NCI-H69 (cell line): ENCODE data around the gene PCSK1.

Source experiments
- DNase-seq: peaks from one replicate; lab custom pipeline; 2025; lab: John Stamatoyannopoulos, UW

The PCSK1 gene

DNA sequence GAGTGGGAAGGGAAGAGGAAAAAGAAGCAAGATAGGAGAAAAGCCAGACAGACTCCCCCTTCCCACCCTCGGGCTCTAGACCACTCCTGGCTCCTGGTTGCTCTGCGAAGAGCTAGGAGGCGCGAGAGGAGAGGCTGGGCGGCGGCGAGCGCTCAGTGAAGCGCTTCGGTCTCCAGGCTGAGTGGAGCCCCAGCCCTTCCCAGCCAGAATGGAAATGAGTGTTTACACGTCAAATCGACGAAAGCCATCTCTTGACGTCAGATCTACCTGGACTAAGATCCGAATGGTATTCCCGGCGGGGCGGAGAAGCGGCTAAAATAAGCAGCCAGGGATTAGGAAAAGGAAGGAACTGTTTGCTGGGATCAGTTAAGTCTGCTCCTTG, at the start of gene PCSK1:
Gene PCSK1 (minus strand): TSS at position 183 of the 382 bp plus-strand sequence. CDS start 206 bp downstream, outside the sequence.
- DNase-seq = peak; percentile 96

DNA sequence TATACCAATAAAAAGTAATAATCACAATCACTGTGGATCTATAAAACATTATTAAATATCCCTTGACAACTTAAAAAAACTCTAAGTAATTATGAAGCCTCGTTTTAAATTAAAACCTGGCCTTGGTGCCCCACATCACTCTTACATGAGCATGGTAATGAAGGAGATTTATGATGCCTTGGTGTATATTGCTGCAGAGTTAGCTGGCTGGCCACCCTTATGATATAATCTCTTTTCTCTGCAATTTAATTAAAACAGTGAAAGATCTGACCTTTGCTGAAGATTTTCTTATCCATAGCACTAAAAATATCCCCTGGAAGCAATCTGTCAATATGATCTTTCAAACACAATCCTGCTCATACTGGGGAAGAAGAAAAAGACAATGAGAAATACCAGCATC, 48.8 kb upstream of the PCSK1 start:
- peak; percentile 34 for DNase-seq

DNA sequence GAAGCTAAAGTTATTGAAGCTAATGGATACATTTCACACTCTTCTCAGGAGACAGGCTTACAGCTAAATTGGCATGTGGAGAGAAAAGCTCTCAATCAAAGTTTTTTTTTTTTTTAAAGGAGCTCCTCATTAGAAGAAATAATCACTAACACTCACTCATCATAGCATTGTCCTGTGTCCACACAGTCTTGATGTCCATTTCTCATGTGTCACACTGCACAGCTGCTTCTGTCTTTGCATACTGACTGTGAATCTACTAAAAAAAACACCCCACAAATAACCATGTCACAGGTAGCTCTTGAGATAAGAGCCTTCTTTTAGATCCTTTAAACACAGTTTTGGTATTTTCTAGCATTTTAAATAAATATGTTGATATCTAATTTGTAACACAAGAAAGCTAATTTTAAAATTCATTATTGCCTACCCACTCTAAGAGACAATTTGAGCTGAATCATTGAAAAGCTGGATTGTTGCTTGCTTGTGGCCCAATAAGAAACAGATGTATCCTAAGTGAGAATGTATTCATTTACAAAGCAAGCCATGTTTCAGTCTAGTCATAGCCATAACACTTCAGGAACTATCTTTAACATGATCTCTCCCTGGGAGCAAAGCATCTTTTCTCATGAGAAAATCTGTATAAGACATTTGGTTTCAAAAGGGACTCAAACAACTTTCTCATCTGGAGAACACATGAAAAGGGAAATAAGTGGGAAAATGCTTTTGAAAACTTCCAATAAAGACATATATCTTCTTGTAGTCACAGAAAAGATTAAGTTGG, 48.1 kb upstream of the PCSK1 start:
- peak; percentile 30 for DNase-seq

DNA sequence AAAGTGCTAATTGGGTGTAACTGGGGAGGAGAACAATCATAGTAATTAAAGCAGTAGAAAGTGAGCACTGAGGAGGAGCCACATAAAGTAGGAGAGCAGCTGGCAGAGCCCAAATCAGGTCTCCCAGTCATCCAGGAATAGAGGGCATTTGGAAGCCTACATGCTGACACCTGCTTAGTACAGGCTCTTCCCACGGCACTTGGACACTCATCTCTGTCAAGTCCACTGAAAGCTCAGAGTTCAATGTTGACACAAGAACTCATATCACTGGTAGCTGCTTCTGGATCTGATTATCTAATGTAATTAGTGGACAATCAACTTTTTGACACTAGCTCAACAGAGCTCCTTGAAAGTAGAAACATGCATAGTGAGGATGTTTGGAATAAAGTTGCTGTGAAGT, 45.9 kb upstream of the PCSK1 start:
- DNase-seq = peak; percentile 27

DNA sequence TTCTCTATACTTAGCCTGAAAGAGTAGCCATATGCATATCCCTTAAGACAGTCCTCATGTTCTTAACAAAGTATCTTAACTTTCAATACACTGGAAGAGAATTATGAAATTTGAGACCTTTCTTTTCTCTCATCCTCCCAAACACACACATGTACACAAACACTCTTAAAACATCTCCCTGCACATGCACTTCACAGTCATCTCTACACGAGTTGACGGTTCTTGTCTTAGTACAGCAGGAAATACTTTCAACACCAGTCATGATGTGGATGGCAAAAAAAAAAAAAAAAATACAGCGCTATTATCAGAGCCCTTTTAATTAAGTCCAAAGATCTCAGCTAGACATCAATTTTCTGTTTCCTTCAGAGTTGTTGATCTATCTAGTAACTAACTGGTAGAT, 43.6 kb upstream of the PCSK1 start:
- DNase-seq = no peak

DNA sequence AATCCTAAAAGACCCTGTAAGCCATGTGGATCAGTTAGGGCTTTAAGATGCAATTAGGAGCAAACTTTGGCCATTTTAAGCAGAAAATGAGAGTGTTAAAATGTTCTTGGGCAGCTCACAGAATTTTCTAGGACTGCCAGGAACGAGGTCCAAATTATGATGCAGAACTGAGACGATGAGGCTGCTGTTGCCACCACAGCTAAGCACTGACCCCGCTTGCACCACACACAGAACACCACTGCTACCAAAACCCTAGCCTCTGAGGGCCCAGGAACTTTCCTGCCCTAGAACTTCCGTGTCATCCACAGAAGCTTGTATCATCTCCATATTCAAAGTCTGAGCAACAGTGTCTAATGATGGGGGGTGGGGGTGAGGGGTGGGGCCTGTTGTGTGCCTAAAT, 41.0 kb upstream of the PCSK1 start:
- DNase-seq = no peak

DNA sequence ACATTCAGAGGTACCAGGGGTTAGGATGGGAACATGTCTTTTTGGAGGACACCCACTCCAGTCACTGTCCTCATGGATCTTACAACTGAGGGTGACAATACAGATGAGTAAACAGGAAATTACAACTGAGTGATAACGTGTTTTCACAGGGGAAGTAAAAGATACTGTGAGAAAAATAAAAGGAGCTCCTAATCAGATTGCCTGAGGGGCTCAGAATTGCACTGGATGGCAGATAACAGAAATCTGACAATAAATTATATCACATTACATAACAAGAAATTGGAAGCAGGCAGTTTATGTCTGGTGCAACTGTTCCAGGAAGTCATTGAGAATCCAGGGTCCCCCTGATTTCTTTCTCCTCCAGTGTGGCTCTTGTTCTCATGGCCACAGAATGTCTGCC, 40.1 kb upstream of the PCSK1 start:
- DNase-seq = no peak

DNA sequence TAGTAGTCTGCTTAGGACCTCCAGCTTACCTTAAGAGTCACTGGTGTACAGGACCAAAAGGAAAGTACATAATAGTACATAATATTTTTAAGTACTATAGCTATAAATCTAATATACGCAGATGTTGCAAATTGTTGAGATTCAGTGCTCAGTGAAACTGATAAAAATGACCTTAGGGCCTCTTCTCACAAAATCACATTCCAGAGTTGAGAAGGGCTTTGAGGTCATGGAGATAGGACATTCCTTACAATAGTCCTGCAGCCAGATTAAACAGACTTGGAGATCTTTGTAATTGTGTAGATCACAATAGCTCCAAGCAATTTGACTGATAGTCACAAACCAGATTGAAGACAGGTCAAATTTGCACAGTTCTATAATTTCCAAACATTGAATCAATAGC, 37.7 kb upstream of the PCSK1 start:
- no peak for DNase-seq

DNA sequence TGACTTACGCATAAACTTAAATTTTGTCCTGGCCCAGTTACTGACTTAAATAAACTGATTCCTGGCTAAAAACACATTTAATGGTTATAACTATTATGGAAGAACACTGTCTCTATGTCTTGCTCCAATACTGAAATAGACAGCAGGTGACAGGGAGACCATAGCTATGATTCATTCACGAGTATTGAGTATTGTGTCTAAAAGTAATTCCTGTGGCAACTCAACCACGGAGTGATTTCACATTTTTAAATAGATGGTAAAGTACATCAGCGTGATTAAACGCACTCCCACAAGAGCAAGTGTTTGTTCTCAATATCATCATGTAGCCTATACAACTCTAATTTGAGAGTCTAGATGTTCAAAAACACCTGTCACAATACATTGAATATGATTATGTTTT, 35.9 kb upstream of the PCSK1 start:
- no peak for DNase-seq

DNA sequence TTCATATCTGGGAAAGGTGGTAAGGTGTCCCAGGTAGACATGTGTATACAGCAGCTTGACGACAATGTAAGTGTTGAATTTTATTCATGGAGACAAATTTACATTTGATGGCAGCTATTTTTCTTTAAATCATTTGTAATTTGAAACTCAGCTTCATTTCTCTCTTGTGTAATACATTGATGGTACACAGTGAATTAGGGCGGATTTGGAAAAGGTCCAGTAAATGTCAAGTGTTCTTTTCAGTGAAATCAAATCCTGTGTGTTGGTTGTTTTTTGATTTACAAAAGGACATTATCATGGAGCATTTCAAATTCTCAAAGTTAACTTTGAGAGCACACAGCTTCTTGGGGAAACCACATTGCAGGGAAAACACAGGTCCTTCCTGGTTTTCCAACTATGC, 30.0 kb upstream of the PCSK1 start:
- peak; percentile 79 for DNase-seq

DNA sequence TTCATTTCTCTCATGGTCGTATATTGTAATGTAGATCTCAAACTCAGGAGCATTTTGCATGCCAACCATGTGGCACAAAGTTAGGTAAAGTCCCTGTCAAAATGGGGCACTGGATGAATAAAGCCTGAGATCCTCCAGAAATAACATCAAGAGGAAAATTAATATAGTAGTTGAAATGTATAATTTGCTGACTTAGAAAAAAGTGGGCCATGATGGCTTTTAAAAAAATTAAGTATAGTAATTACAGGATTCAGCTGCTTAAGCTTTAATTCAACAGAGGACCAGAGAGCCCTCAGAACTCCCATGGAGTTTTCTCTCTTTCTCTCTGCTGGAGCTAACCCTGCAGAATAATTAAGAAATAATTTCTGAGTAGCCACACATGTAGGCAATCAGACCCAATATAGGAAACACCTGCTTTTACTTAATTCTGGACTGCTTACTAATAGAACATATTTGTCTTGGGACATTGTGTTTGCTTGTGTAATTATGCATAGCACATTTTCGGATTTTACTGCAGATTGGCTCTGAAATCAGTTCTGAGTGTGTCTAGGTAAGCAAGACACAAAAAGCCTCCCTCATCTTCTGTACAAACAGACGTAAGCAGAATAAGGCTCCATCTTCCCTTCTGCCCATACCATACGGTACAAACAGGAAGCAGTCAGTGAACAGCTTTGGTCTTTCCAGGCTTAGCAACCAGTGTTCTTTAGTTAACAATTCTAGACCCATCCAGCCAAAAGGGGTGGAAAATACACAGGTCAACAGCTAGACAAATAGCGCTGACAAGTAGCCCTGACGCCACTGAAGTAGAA, 26.5 kb upstream of the PCSK1 start:
- DNase-seq = peak; percentile 98

DNA sequence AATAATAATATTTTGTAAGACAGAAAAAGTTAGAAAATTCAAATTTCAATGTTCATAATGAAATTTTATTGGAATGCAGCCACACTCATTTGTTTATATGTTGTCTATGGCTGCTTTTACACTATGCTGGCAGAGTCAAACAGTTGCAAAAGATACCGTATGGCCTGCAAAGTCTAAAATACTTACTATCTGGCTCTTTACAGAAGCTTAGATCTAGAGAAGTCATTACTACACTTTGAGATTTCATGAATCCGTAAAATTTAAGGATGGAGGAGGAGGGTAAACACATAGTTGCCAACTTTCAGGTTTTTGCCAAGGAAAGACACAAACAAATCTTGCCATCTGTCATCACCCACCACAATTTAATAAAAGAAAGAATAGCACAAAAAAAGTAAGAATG, 25.1 kb upstream of the PCSK1 start:
- no peak for DNase-seq

DNA sequence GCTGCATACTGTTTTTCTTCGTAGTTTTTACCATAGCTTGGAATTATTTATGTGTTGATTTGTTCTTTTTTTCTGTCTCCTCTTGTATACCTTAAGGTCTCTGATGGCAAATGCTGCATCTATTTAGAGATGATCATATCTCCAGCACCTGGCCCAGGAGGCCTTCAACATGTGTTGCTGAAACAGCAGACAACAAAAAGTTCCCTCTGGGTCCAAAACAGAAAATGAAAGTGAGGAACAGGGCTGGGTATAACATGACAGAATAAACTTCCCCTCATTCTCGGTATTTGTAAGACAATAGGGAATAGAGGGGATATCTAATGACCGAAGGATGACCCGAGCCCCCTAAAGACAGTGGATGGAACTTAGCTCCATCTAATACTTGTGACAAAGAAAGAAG, 22.7 kb upstream of the PCSK1 start:
- DNase-seq = no peak

DNA sequence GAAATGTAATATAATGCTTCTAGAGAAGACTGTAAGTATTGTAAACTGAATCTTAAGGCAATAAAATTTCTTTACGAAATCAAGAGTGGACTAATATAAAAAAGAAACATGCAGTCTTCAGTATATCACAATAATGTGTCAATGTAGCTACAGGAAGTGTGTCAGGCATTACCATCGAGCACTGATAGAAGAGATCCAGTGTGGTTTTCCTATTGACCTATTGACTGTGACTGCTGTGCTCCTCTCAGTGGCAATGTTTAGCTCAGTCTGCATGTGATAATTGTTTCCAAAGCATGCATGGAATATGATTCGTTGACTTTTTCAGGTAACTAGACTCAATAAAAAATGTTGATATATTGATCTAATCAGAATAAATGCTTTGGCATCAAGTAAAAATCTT, 20.3 kb upstream of the PCSK1 start:
- no peak for DNase-seq

DNA sequence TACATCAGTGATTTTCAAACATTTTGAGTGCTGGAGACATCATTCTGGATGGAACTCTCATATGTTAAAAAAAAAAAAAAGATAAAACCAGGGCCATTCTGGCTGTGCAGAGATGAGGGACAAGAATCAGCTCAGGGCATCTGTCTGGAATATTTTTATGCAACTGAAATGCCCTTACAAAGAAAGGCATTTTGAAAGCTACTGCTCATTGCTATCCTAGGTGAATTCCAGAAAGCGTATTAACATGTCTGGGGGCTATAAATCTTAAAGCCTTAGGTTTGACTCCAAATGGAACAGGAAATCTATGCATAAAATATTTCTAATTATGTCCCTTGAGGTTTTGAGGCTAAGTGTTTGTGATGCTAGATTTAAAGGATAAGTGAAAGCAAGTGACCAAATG, 14.9 kb upstream of the PCSK1 start:
- DNase-seq = peak; percentile 57

DNA sequence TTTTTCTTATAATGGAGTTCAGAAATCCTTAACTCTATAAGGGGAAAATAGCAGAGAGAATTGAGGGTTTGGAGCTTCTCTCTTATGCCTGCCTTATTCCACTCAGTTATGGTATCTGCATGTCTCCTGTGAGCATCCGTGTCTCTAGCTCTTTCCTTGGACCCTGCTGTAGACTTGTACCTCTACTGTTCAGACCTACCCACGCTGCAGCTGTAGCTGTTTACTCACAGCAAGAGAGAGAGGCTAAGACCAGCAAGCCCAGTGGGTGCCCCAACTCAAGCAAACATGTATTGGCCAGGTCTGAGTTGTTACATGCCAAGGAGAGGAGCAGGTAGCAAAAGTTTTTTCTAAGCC, 7.1 kb upstream of the PCSK1 start:
- peak; percentile 28 for DNase-seq

DNA sequence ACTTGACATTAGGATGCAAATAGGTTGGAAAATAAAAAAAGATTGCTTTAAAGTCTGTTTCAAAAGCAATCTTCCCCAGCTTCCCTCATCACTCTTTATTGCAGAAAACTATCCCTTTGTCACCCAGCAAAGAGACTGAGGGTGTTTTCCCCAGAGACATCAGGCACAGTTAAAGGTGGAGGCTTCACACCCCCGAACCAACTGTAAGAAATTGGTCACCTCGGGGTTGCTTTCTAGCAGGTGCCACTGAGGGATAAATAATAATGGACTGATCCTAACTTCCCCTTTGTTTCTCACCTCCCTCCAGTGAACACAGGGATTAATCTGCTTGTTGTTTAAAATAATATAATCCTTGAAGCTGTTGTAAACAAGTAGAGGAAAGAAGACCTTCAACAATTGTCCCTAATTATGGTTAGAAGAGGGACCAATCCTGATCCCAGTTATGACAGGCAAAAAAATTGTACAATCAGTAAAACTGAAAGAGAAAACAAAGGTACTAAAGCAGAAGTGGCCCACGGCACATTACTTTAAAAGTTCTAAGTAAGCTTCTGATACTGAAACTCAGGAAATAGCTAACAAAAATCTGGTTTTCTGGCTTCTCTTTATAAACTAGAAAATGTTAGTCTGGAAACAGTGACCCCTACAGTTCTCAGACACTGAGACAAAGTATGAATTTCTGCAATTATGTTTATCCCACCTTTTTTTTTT, 6.6 kb upstream of the PCSK1 start:
- peak; percentile 23 for DNase-seq

DNA sequence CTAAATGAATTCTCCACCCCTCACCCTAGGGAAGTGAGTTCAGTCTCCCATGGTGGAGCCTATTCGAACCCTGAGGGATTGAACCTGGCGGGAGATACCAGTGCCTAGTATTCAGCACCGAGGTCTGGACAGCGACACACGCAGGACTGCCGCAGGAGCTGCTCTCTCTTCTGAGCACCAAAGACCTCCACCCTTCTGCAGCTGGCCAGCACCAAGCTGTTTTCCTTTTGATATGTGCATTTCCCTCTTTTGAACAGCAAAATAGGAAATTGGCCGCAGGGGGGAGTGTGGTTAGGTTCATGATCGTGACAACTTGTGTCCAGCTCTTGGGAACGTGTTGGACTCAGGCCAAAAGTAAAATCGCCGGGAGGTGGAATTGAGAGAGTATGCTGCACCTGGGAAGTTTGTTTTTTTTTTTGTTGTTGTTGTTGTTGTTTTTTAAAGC, 1.2 kb upstream of the PCSK1 start:
- DNase-seq = peak; percentile 99

DNA sequence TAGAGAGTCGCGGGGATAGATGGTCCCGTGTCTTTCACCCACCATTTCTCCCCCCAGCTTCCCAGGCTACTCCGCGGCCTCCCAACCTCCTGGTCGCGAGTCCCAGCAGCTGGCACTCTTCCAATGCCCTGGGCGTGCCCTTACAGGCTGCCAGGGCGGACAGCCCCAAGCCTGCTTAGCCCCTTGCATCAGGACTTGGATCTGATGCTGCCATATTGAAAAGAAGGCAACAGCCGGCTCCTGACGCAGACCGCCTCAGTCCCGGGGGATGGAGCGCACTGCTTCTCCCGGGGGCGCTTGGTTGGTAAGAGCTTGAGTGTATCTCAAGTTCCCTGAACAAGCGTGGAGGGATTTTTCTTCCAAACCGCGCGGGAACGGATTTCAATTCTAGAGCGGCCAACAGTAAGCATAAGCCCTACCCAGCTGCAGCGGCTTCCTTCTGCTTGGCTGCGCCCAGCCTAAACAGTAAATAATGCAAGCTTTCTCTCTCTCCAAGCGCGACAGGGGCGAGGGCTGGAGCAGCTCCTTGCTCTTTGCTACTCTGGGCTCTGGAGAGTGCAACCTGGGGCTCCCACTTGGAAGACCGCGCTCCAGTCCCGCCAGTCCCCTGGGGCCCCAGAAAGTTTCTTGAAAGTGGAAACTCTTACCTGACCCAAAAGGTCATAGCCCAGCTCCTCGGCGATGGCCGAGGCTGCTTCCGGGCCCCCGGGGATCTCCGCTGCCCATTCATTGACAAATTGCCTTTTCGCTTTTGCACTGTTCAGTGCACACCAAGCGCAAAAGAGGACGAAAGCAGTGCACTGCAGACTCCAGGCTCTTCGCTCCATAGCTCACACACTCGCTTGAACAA, 607 bp downstream of the PCSK1 start:
- peak; percentile 98 for DNase-seq

DNA sequence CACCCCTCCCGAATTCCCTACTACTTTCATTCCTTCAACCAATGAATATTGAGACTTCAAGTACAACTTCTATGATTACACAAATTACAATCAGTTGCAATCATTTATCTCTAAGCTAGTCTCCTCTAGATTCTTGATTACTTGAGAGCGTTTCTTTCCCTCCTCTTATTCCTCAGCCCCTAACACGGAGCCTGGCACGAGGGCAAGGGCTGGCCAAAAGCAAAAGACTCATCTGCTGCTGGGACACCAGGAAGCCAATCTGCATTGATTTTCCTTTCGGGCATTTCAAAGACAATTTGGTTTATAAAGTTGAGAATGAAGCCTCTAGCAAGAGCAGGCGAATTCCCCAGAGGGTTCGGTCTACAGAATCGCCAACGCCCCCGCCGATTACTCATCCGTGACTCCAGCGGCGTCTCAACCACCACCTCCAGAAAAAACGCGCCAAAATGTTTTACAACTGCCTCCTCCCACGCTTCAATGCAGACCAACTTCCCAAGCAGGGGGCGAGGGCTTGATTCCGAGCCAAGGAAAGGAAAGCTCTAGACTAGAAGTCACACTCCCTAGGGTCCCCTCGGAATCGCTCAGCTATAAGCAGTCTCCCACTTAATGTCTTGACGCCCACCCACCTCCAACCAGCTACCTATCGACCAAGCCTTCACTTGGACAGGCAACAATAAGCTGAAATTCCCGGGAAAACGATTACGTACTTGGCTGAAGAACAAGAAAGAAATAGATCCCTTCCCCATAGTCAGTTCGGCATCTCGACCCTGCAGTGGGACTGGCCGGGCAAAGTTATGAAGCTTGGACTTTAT, 1.5 kb downstream of the PCSK1 start:
- peak; percentile 99 for DNase-seq

DNA sequence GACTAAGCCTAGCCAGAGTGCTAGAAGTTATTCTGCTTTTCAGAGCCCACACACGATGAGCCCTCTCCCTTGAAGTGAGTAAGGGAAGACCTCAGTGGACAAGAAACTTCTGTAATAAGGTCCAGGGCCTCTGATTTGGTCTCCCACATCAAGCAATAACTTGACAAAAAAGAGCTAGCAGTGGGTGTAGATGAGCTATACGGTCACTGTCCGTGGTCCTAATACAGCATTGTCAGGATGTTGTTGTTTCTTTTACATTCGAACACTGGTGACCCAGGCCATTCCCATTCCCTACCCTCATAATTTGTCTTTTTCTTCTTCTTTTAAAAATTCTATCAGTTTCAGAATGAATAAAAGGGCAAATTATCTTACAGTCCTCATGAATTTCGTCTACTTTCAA, 5.2 kb downstream of the PCSK1 start:
- no peak for DNase-seq
